K562 (cell line): Measurements from ENCODE around the gene EIF2S1.

Experiments
- NCOR1 ChIP-seq: fragments of 450-650 bp; IDR thresholded peaks from 2 replicates; pipeline ENCODE4 v1.6.1; 2016; ENCODE audit warnings: mild to moderate bottlenecking, moderate library complexity
- TF ChIP-seq, protein P1 (sequence below), 3 experiments: IDR thresholded peaks in 2 of 3; conservative IDR thresholded peaks in 1 of 3; 2 replicates each; pipeline ENCODE4 v1.5.1; 2011 to 2012; ENCODE audit warnings: low read length in 3 of 3, mild to moderate bottlenecking in 3 of 3, control low read depth in 2 of 3, improper control_type of control experiment in 1 of 3, inconsistent platforms in 1 of 3, low read depth in 1 of 3, mixed read lengths in 1 of 3, moderate library complexity in 1 of 3; ENCODE audit not compliant: insufficient read depth in 2 of 3

DNA sequence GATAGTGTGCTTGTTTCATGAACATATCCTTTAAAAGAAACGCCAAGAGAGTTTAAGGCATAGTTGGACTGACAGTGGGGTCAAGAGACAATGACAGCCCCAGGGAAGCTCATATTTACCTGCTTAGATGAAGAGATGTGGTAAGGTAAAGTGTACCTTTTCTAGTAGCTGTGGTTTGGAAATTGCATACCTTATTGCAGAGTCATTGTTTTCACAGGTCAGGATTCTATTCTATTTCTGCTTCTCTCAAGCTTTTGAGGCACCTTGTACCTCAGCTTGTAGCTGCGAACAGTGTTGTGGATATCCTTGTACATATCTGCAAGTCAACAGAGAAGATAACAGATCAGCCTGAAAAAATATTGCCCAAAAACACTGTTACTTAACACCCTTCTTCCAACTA is 48.3 kb upstream of the EIF2S1 start:
- TF ChIP-seq, protein P1, sequence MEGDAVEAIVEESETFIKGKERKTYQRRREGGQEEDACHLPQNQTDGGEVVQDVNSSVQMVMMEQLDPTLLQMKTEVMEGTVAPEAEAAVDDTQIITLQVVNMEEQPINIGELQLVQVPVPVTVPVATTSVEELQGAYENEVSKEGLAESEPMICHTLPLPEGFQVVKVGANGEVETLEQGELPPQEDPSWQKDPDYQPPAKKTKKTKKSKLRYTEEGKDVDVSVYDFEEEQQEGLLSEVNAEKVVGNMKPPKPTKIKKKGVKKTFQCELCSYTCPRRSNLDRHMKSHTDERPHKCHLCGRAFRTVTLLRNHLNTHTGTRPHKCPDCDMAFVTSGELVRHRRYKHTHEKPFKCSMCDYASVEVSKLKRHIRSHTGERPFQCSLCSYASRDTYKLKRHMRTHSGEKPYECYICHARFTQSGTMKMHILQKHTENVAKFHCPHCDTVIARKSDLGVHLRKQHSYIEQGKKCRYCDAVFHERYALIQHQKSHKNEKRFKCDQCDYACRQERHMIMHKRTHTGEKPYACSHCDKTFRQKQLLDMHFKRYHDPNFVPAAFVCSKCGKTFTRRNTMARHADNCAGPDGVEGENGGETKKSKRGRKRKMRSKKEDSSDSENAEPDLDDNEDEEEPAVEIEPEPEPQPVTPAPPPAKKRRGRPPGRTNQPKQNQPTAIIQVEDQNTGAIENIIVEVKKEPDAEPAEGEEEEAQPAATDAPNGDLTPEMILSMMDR (IDR thresholded peaks at IDR 0.05 in 2 of 3, conservative IDR thresholded peaks at IDR 0.05 in 1 of 3; ENCODE audit: insufficient read depth in 2 of 3, low read depth in 1 of 3, low read length in 3 of 3): no peak
- TF ChIP-seq NCOR1: no peak
